ENCODE data around the gene SETX.

The SETX gene

DNA sequence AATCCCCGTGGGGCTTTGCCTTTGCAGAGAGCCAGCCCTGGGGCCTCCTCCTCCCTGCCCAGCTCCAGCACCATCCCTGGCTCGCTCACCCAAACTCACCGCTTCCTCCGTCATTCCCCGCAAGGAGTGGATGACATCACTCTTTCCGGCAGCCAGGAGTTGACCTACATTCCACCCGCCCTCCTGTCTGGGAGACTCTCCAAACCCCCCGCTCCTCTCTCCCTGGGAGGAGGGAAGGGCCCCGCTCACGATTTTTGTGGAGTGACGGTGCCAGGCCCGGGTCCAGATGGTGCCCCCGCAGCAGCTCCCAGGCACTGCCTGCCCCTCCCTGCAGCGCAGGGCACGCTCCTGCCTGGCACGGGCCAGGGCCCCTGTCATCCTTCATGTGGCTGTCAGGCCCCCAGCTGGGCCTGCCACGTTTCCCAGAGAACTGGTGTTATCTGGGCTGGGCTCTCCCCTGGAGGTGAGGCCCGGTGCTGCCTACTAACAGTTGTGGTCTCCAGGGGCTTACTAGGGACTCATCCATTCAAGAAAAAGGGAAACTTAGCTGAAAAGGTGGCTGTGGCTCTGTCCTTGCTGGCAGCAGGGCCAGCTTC, 140.7 kb downstream of the SETX start:
- DNase-seq (ENCODE audit: low spot score) = no peak

DNA sequence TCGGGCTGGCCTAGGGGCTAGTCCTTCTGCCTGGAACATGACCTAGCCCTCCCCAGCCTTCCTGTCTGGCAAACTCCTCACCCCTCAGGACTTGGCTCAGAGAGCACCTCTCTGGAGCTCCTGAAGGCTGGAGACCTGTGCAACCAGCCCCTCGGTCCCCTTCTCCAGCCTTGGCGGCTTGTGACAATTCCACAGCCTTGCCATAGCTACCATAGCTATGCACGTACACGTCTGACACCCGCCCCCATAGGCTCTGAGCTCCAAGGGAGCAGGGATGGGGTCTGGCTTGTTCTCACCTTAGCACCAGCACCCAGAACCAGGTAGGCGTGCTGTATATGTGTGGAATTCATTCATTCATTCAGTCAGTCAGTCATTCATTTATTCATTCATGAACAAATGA, 143.2 kb downstream of the SETX start:
- DNase-seq (ENCODE audit: low spot score) = no peak

Measured in germinal center (tissue), 1 donor.